Sigmoid colon (tissue), 7 donors: ENCODE measurements around the gene ACSS3. TPM values are rescaled to one million over a fixed set of nuclear protein-coding genes. Genes with fewer than 3 reads are reported as not detected.

ENCODE experiments used
- DNase-seq: peaks from one replicate; pipeline ENCODE4 v3.0.0-alpha.2; 2019
- H3K27ac ChIP-seq, 4 donors: fragments of 200-600 bp; sonication (generic); one replicate each; pipeline ENCODE4 v1.5.1; 2016 to 2019; ENCODE audit warnings: mild to moderate bottlenecking in 1 of 4
- H3K27me3 ChIP-seq, 3 donors: fragments of 200-600 bp; sonication (generic); one replicate each; pipeline ENCODE4 v1.5.1; 2019; ENCODE audit warnings: mild to moderate bottlenecking in 1 of 3
- H3K36me3 ChIP-seq, 4 donors: fragments of 200-600 bp; sonication (generic); one replicate each; pipeline ENCODE4 v1.5.1; 2016 to 2019
- H3K4me1 ChIP-seq, 4 donors: fragments of 200-600 bp; sonication (generic); one replicate each; pipeline ENCODE4 v1.5.1; 2017 to 2019
- H3K4me3 ChIP-seq, 4 donors: fragments of 200-600 bp; sonication (generic); one replicate each; pipeline ENCODE4 v1.5.1; 2017 to 2019; ENCODE audit warnings: mild to moderate bottlenecking in 2 of 4, moderate library complexity in 1 of 4
- H3K9me3 ChIP-seq, 4 donors: fragments of 200-600 bp in 3 of 4; sonication (generic) in 3 of 4; one replicate each; pipeline versions ENCODE4 v1.5.1 to v1.6.1; 2013 to 2019
- CTCF ChIP-seq, 4 experiments: fragments of 450-650 bp in 3 of 4; fragments of 200-600 bp in 1 of 4; IDR thresholded peaks; one replicate each; pipeline ENCODE4 v1.5.1; 2016 to 2019; ENCODE audit warnings: antibody characterized with exemption in 4 of 4, mild to moderate bottlenecking in 3 of 4, moderate library complexity in 2 of 4
- EP300 ChIP-seq, 4 donors: sonication (generic); formaldehyde crosslinking; IDR thresholded peaks; one replicate each; pipeline ENCODE4 v1.6.1; 2017; ENCODE audit warnings: antibody characterized with exemption in 4 of 4
- POLR2A ChIP-seq, 2 donors: fragments of 450-650 bp; IDR thresholded peaks; one replicate each; pipeline ENCODE4 v1.6.1; 2016; ENCODE audit warnings: antibody characterized with exemption in 2 of 2, mild to moderate bottlenecking in 2 of 2, moderate library complexity in 2 of 2
- POLR2AphosphoS5 ChIP-seq, 4 donors: sonication (generic); formaldehyde crosslinking; IDR thresholded peaks; one replicate each; pipeline ENCODE4 v1.6.1; 2017; ENCODE audit warnings: antibody characterized with exemption in 4 of 4
- WGBS, 2 donors: extraction: QIAGEN DNeasy Blood & Tissue Kit; methylation state at CpG; one replicate each; pipeline ENCODE4 v1.1.7; 2013; 5-methylcytosine and 5-hydroxymethylcytosine counted together
- intact Hi-C: fragments of 100-400 bp; cut with DNase I; formaldehyde crosslinking; loops from one replicate; pipeline ENCODE4 v1.15.1; 2023
- polyA plus RNA-seq, 3 donors: library from polyadenylated mRNA; stranded (reverse); fragments of 200-250 nt; gene quantifications; one replicate each; pipeline ENCODE4 v1.2.3, GENCODE V29; 2013
- total RNA-seq, 4 donors: library from RNA; depleted of rRNA; stranded (reverse); fragments of >200 nt; gene quantifications; one replicate each; pipeline ENCODE4 v1.1.0, GENCODE V29; 2016
- donor health status: healthy with polysubstance abuse.
- donor health status: Bipolar disorder and iron deficiency.
- donor health status: healthy.

ACSS3 gene
- total and polyA plus RNA-seq, 7 donors, result 0.46 to 26.7 (median 9.9) TPM

- intact Hi-C loops, result loop anchor here (10.0 kb wide), 2 partner anchors 421 to 841 kb away; no protein-coding TSS in a partner anchor
These were observed 178.1 kb downstream of the ACSS3 start for GRCh38 chr12:81255947-81256346.

GRCh38 chr12:81257947-81258551 is 180.2 kb downstream of the ACSS3 start:
- TF ChIP-seq POLR2A (IDR thresholded peaks at IDR 0.05) (no peak), CTCF (IDR thresholded peaks at IDR 0.05) (peak; percentile 16 to 48 (median 26)), POLR2AphosphoS5 (IDR thresholded peaks at IDR 0.05) (no peak)
- no peaks in the 10 kb centered on the region for H3K36me3 ChIP-seq
- H3K27ac ChIP-seq, result no peak overlapping the region
- H3K9me3 ChIP-seq, result no peaks in the 10 kb centered on the region
- H3K4me1 ChIP-seq, result no peaks in the 10 kb centered on the region
- intact Hi-C loops, result loop anchor here (10.0 kb wide), 2 partner anchors 423 to 843 kb away; no protein-coding TSS in a partner anchor
- H3K27me3 ChIP-seq, result no peaks in the 10 kb centered on the region
- H3K4me3 ChIP-seq, result peak overlapping the region in 1 of 4 donors; percentile 2
- 48 to 54% methylated on average over 4 of the region's 4 CpGs for WGBS, 2 donors
- DNase-seq, result no peak

More at GRCh38 chr12:81255947-81256346, 178.1 kb downstream of the ACSS3 start:
- TF ChIP-seq POLR2A (IDR thresholded peaks at IDR 0.05), result no peak
- no peak for TF ChIP-seq POLR2AphosphoS5 (IDR thresholded peaks at IDR 0.05)
- TF ChIP-seq CTCF (IDR thresholded peaks at IDR 0.05), result no peak
- no peak for TF ChIP-seq EP300 (IDR thresholded peaks at IDR 0.05)
- Histone ChIP-seq H3K4me3 (no peak overlapping the region), H3K9me3 (no peaks in the 10 kb centered on the region), H3K27me3 (no peaks in the 10 kb centered on the region), H3K36me3 (no peaks in the 10 kb centered on the region), H3K4me1 (no peaks in the 10 kb centered on the region), H3K27ac (no peak overlapping the region)
- DNase-seq, result no peak
- WGBS, 2 donors, result 88 to 92% methylated on average over 2 of the region's 2 CpGs

GRCh38 chr12:81259360-81259759 is 181.5 kb downstream of the ACSS3 start:
- intact Hi-C loops, result loop anchor here (10.0 kb wide), 2 partner anchors 425 to 845 kb away; no protein-coding TSS in a partner anchor
- H3K4me3 ChIP-seq, result no peak overlapping the region
- TF ChIP-seq POLR2A (IDR thresholded peaks at IDR 0.05) (no peak), EP300 (IDR thresholded peaks at IDR 0.05) (no peak)
- no peak for DNase-seq
- no peaks in the 10 kb centered on the region for H3K36me3 ChIP-seq
- H3K4me1 ChIP-seq, result no peaks in the 10 kb centered on the region
- H3K9me3 ChIP-seq, result no peaks in the 10 kb centered on the region
- WGBS, 2 donors, result 82 to 87% methylated on average over 4 of the region's 4 CpGs
- H3K27ac ChIP-seq, result no peak overlapping the region
- H3K27me3 ChIP-seq, result no peaks in the 10 kb centered on the region

- no peak for TF ChIP-seq CTCF (IDR thresholded peaks at IDR 0.05)
- H3K4me3 ChIP-seq, result no peak overlapping the region
- H3K9me3 ChIP-seq, result no peaks in the 10 kb centered on the region
- no peaks in the 10 kb centered on the region for H3K27me3 ChIP-seq
- intact Hi-C loops, result loop anchor here (10.0 kb wide), 1 partner anchor 327 kb away; the partner anchor contains the start of gene LIN7A
- DNase-seq, result no peak
- no peaks in the 10 kb centered on the region for H3K4me1 ChIP-seq
- WGBS, 2 donors, result 75 to 80% methylated on average over 4 of the region's 4 CpGs
- H3K36me3 ChIP-seq, result no peaks in the 10 kb centered on the region
- H3K27ac ChIP-seq, result no peak overlapping the region
These were observed 183.8 kb downstream of the ACSS3 start for GRCh38 chr12:81261508-81262207.

GRCh38 chr12:81263072-81263471 is 185.2 kb downstream of the ACSS3 start:
- intact Hi-C loops, result loop anchor here (10.0 kb wide), 1 partner anchor 328 kb away; the partner anchor contains the start of gene LIN7A
- H3K36me3 ChIP-seq, result no peaks in the 10 kb centered on the region
- H3K9me3 ChIP-seq, result no peaks in the 10 kb centered on the region
- WGBS, 2 donors, result 59 to 67% methylated on average over 2 of the region's 2 CpGs
- H3K27ac ChIP-seq, result no peak overlapping the region
- TF ChIP-seq POLR2AphosphoS5 (IDR thresholded peaks at IDR 0.05) (no peak), CTCF (IDR thresholded peaks at IDR 0.05) (no peak), EP300 (IDR thresholded peaks at IDR 0.05) (no peak), POLR2A (IDR thresholded peaks at IDR 0.05) (no peak)
- no peak overlapping the region for H3K4me3 ChIP-seq
- peaks cover 0 to 10% (median 0%) of the 10 kb centered on the region in 4 donors for H3K4me1 ChIP-seq
- H3K27me3 ChIP-seq, result no peaks in the 10 kb centered on the region
- no peak for DNase-seq
